ENCODE measurements around the gene E2F7.
A peak's percentile ranks its signal among the peaks of the same experiment; 100 is the strongest.

The E2F7 gene
- total RNA-seq = 0.19 to 0.35 (median 0.26) reads per million in 3 donors

- peak within 1 kb of the TSS; percentile 78 for H3K4me3 ChIP-seq (ENCODE audit: insufficient read depth, low read depth, low read length, poor library complexity, severe bottlenecking)
- H3K36me3 ChIP-seq (ENCODE audit: control insufficient read depth, insufficient read depth, low read length) = no peaks in the 10 kb centered on the region
- peaks cover 6% of the 10 kb centered on the region for H3K4me1 ChIP-seq (ENCODE audit: control insufficient read depth, insufficient read depth, low read length, poor library complexity, severe bottlenecking)
- DNase-seq = peak; percentile 68 to 73 (median 73)
- no peak within 1 kb of the TSS for H3K27ac ChIP-seq (ENCODE audit: insufficient read depth, low read length, poor library complexity, severe bottlenecking)
- no peaks in the 10 kb centered on the region for H3K27me3 ChIP-seq (replicated peaks; ENCODE audit: control insufficient read depth, insufficient read depth, low read length, poor library complexity, severe bottlenecking)
- no peaks in the 10 kb centered on the region for H3K9me3 ChIP-seq (ENCODE audit: control insufficient read depth, low read length)
Measured at GRCh38 chr12:77065361-77066204, at the start of gene E2F7. E2F7 (minus strand) TSS chr12:77065569; CDS start chr12:77064635, 934 bp downstream.

- no peak overlapping the region for H3K4me3 ChIP-seq (ENCODE audit: insufficient read depth, low read depth, low read length, poor library complexity, severe bottlenecking)
- H3K4me1 ChIP-seq (ENCODE audit: control insufficient read depth, insufficient read depth, low read length, poor library complexity, severe bottlenecking) = no peaks in the 10 kb centered on the region
- H3K36me3 ChIP-seq (ENCODE audit: control insufficient read depth, insufficient read depth, low read length) = no peaks in the 10 kb centered on the region
Measured at GRCh38 chr12:77113971-77114370, 48.6 kb upstream of the E2F7 start.

GRCh38 chr12:77108707-77109106, 43.3 kb upstream of the E2F7 start:
- Histone ChIP-seq H3K36me3 (ENCODE audit: control insufficient read depth, insufficient read depth, low read length) (no peaks in the 10 kb centered on the region), H3K4me1 (ENCODE audit: control insufficient read depth, insufficient read depth, low read length, poor library complexity, severe bottlenecking) (no peaks in the 10 kb centered on the region), H3K9me3 (ENCODE audit: control insufficient read depth, low read length) (no peaks in the 10 kb centered on the region), H3K27ac (ENCODE audit: insufficient read depth, low read length, poor library complexity, severe bottlenecking) (no peak overlapping the region), H3K27me3 (replicated peaks; ENCODE audit: control insufficient read depth, insufficient read depth, low read length, poor library complexity, severe bottlenecking) (no peaks in the 10 kb centered on the region), H3K4me3 (ENCODE audit: insufficient read depth, low read depth, low read length, poor library complexity, severe bottlenecking) (no peak overlapping the region)
- DNase-seq = no peak

More at GRCh38 chr12:77113971-77114370, 48.6 kb upstream of the E2F7 start:
- H3K27me3 ChIP-seq (replicated peaks; ENCODE audit: control insufficient read depth, insufficient read depth, low read length, poor library complexity, severe bottlenecking) = no peaks in the 10 kb centered on the region
- H3K9me3 ChIP-seq (ENCODE audit: control insufficient read depth, low read length) = no peaks in the 10 kb centered on the region
- no peak overlapping the region for H3K27ac ChIP-seq (ENCODE audit: insufficient read depth, low read length, poor library complexity, severe bottlenecking)
- no peak for DNase-seq

- no peak overlapping the region for H3K27ac ChIP-seq (ENCODE audit: insufficient read depth, low read length, poor library complexity, severe bottlenecking)
- H3K4me3 ChIP-seq (ENCODE audit: insufficient read depth, low read depth, low read length, poor library complexity, severe bottlenecking) = no peak overlapping the region
- H3K27me3 ChIP-seq (replicated peaks; ENCODE audit: control insufficient read depth, insufficient read depth, low read length, poor library complexity, severe bottlenecking) = no peaks in the 10 kb centered on the region
- no peaks in the 10 kb centered on the region for H3K4me1 ChIP-seq (ENCODE audit: control insufficient read depth, insufficient read depth, low read length, poor library complexity, severe bottlenecking)
- H3K36me3 ChIP-seq (ENCODE audit: control insufficient read depth, insufficient read depth, low read length) = no peaks in the 10 kb centered on the region
- no peaks in the 10 kb centered on the region for H3K9me3 ChIP-seq (ENCODE audit: control insufficient read depth, low read length)
- no peak for DNase-seq
Measured at GRCh38 chr12:77107121-77107520, 41.8 kb upstream of the E2F7 start.

GRCh38 chr12:77104792-77105191, 39.4 kb upstream of the E2F7 start:
- Histone ChIP-seq H3K27me3 (replicated peaks; ENCODE audit: control insufficient read depth, insufficient read depth, low read length, poor library complexity, severe bottlenecking) (no peaks in the 10 kb centered on the region), H3K27ac (ENCODE audit: insufficient read depth, low read length, poor library complexity, severe bottlenecking) (no peak overlapping the region), H3K9me3 (ENCODE audit: control insufficient read depth, low read length) (no peaks in the 10 kb centered on the region), H3K4me3 (ENCODE audit: insufficient read depth, low read depth, low read length, poor library complexity, severe bottlenecking) (no peak overlapping the region), H3K4me1 (ENCODE audit: control insufficient read depth, insufficient read depth, low read length, poor library complexity, severe bottlenecking) (no peaks in the 10 kb centered on the region), H3K36me3 (ENCODE audit: control insufficient read depth, insufficient read depth, low read length) (no peaks in the 10 kb centered on the region)
- no peak for DNase-seq

- Histone ChIP-seq H3K27ac (ENCODE audit: insufficient read depth, low read length, poor library complexity, severe bottlenecking) (no peak overlapping the region), H3K27me3 (replicated peaks; ENCODE audit: control insufficient read depth, insufficient read depth, low read length, poor library complexity, severe bottlenecking) (no peaks in the 10 kb centered on the region), H3K9me3 (ENCODE audit: control insufficient read depth, low read length) (no peaks in the 10 kb centered on the region), H3K36me3 (ENCODE audit: control insufficient read depth, insufficient read depth, low read length) (no peaks in the 10 kb centered on the region), H3K4me1 (ENCODE audit: control insufficient read depth, insufficient read depth, low read length, poor library complexity, severe bottlenecking) (no peaks in the 10 kb centered on the region), H3K4me3 (ENCODE audit: insufficient read depth, low read depth, low read length, poor library complexity, severe bottlenecking) (no peak overlapping the region)
- no peak for DNase-seq
Measured at GRCh38 chr12:77104286-77104685, 38.9 kb upstream of the E2F7 start.

GRCh38 chr12:77102691-77103090, 37.3 kb upstream of the E2F7 start:
- Histone ChIP-seq H3K36me3 (ENCODE audit: control insufficient read depth, insufficient read depth, low read length) (no peaks in the 10 kb centered on the region), H3K4me1 (ENCODE audit: control insufficient read depth, insufficient read depth, low read length, poor library complexity, severe bottlenecking) (no peaks in the 10 kb centered on the region), H3K9me3 (ENCODE audit: control insufficient read depth, low read length) (no peaks in the 10 kb centered on the region), H3K27me3 (replicated peaks; ENCODE audit: control insufficient read depth, insufficient read depth, low read length, poor library complexity, severe bottlenecking) (no peaks in the 10 kb centered on the region), H3K4me3 (ENCODE audit: insufficient read depth, low read depth, low read length, poor library complexity, severe bottlenecking) (no peak overlapping the region), H3K27ac (ENCODE audit: insufficient read depth, low read length, poor library complexity, severe bottlenecking) (no peak overlapping the region)
- no peak for DNase-seq

- no peaks in the 10 kb centered on the region for H3K36me3 ChIP-seq (ENCODE audit: control insufficient read depth, insufficient read depth, low read length)
- no peaks in the 10 kb centered on the region for H3K9me3 ChIP-seq (ENCODE audit: control insufficient read depth, low read length)
- DNase-seq = no peak
- no peaks in the 10 kb centered on the region for H3K27me3 ChIP-seq (replicated peaks; ENCODE audit: control insufficient read depth, insufficient read depth, low read length, poor library complexity, severe bottlenecking)
- H3K27ac ChIP-seq (ENCODE audit: insufficient read depth, low read length, poor library complexity, severe bottlenecking) = no peak overlapping the region
- no peaks in the 10 kb centered on the region for H3K4me1 ChIP-seq (ENCODE audit: control insufficient read depth, insufficient read depth, low read length, poor library complexity, severe bottlenecking)
- H3K4me3 ChIP-seq (ENCODE audit: insufficient read depth, low read depth, low read length, poor library complexity, severe bottlenecking) = no peak overlapping the region
Measured at GRCh38 chr12:77102123-77102522, 36.8 kb upstream of the E2F7 start.

- Histone ChIP-seq H3K36me3 (ENCODE audit: control insufficient read depth, insufficient read depth, low read length) (no peaks in the 10 kb centered on the region), H3K4me3 (ENCODE audit: insufficient read depth, low read depth, low read length, poor library complexity, severe bottlenecking) (no peak overlapping the region), H3K9me3 (ENCODE audit: control insufficient read depth, low read length) (no peaks in the 10 kb centered on the region), H3K27ac (ENCODE audit: insufficient read depth, low read length, poor library complexity, severe bottlenecking) (no peak overlapping the region), H3K27me3 (replicated peaks; ENCODE audit: control insufficient read depth, insufficient read depth, low read length, poor library complexity, severe bottlenecking) (no peaks in the 10 kb centered on the region), H3K4me1 (ENCODE audit: control insufficient read depth, insufficient read depth, low read length, poor library complexity, severe bottlenecking) (no peaks in the 10 kb centered on the region)
- no peak for DNase-seq
Measured at GRCh38 chr12:77099799-77100198, 34.4 kb upstream of the E2F7 start.

GRCh38 chr12:77097846-77098245, 32.5 kb upstream of the E2F7 start:
- no peak overlapping the region for H3K4me3 ChIP-seq (ENCODE audit: insufficient read depth, low read depth, low read length, poor library complexity, severe bottlenecking)
- no peaks in the 10 kb centered on the region for H3K4me1 ChIP-seq (ENCODE audit: control insufficient read depth, insufficient read depth, low read length, poor library complexity, severe bottlenecking)
- no peak overlapping the region for H3K27ac ChIP-seq (ENCODE audit: insufficient read depth, low read length, poor library complexity, severe bottlenecking)
- no peaks in the 10 kb centered on the region for H3K9me3 ChIP-seq (ENCODE audit: control insufficient read depth, low read length)
- H3K27me3 ChIP-seq (replicated peaks; ENCODE audit: control insufficient read depth, insufficient read depth, low read length, poor library complexity, severe bottlenecking) = no peaks in the 10 kb centered on the region
- H3K36me3 ChIP-seq (ENCODE audit: control insufficient read depth, insufficient read depth, low read length) = no peaks in the 10 kb centered on the region
- DNase-seq = no peak

Measured in effector memory CD4-positive, alpha-beta T cell (primary cell).